Posterior vena cava (tissue), 2 donors: ENCODE measurements around the gene FOXJ1. TPM values are rescaled to one million over a fixed set of nuclear protein-coding genes. Genes with fewer than 3 reads are reported as not detected.

Experiments used
- DNase-seq: peaks from one replicate; pipeline ENCODE4 v3.0.0-alpha.2; 2020; ENCODE audit warnings: low spot score
- intact Hi-C, 2 donors: fragments of 100-400 bp; cut with DNase I; formaldehyde crosslinking; loops; one replicate each; pipeline versions ENCODE4 v1.14.1 to v1.14.2; 2022 to 2023
- total RNA-seq, 2 donors: library from RNA; stranded (reverse); fragmentation: NEBNext Ultra II Directional; extraction: Animal tissue kit (Norgen Biotek cat#: 25700); gene quantifications; one replicate each; pipeline ENCODE4 v1.2.1, GENCODE V29; 2021
- donor health status: DM: yes; HTN: yes; CAD: no.
- donor health status: DM: yes; HTN: yes; CAD: no.

The FOXJ1 gene
- total RNA-seq, 2 donors from 2014 or later, result not detected

DNA sequence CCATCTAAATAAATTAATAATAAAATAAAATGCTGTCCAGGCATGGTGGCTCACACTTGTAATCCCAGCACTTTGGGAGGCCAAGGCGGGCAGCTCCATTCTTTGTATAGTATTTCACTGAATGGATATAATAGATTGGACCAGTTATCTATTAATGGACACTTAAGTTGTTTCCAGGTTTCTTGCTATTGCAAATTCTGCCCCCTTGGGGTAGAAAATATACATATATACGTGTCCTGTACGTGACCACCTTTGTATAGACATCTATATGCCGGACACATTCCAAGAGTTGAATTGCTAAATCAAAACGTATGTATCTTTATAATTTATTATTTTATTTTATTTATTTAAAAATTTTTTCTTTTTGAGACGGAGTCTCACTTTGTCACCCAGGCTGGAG is 33.5 kb downstream of the FOXJ1 start:
- no peak for DNase-seq
- intact Hi-C loops, result no loop called here

DNA sequence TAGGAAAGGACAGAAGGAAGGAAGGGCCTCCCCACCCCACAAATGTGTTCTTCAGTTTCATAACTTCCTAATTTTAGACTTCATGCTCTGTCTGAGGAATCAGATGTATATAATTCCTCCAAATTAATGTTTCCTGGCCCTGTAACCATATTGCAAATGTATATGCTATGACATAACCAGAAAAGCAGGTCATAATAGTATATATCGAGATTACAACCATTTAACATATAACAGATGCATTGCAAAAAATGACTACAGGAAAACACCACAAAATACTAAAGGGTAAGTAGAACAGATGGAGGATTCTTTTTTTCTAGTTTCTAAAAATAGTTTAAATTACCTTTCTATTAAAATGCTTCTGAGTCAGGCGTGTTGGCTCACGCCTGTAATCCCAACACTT is 34.3 kb downstream of the FOXJ1 start:
- DNase-seq, result no peak
- intact Hi-C loops, result no loop called here

DNA sequence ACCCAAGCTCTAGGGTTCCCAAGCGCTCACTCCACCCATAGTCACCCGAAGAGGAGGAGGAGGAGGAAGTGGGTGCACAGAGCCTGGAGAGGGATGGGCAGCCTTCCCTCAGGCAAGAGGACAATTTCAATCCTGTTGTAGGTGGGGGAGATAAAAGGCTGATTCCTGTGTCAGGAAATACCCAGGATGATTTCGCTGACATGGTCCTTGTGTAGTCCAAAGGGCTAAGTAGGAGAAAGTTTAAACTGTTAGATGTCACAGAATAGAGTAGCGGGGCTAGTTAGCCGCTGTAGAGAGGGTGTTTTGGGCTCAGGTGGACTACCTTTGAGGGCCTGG is 36.2 kb downstream of the FOXJ1 start:
- no peak for DNase-seq
- intact Hi-C loops, result no loop called here

DNA sequence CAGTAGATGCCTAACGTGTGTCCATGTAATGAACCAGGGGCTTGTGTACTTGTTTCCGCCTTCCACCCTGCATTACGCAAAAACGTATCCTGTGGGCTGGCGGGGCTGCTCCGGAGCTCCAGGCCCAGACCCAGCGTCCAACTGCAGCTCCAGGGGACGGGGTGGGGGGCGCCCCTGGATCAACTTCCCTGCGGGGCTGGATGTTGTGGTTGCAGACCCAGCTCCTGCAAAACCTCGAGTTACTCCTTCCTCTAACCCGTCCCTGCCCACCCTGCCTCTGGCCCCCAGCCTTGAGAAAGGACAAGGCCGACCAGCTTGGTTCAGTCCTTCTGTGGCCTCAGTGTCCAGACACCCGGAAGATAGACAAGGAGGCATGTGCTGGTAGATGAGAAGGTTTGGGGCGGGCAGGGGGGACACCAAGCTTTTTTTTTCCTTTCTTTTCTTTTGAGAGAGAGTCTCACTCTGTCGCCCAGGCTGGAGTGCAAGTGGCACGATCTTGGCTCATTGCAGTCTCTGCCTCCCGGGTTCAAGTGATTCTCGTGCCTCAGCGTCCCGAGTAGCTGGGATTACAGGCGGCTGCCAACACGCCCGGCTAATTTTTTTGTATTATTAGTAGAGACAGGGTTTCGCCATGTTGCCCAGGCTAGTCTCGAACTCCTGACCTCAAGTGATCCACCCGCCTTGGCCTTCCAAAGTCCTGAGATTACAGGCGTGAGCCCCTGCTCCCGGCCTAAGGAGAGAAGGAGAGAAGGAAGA is 36.7 kb downstream of the FOXJ1 start:
- intact Hi-C loops, result no loop called here
- DNase-seq, result peak; percentile 51

DNA sequence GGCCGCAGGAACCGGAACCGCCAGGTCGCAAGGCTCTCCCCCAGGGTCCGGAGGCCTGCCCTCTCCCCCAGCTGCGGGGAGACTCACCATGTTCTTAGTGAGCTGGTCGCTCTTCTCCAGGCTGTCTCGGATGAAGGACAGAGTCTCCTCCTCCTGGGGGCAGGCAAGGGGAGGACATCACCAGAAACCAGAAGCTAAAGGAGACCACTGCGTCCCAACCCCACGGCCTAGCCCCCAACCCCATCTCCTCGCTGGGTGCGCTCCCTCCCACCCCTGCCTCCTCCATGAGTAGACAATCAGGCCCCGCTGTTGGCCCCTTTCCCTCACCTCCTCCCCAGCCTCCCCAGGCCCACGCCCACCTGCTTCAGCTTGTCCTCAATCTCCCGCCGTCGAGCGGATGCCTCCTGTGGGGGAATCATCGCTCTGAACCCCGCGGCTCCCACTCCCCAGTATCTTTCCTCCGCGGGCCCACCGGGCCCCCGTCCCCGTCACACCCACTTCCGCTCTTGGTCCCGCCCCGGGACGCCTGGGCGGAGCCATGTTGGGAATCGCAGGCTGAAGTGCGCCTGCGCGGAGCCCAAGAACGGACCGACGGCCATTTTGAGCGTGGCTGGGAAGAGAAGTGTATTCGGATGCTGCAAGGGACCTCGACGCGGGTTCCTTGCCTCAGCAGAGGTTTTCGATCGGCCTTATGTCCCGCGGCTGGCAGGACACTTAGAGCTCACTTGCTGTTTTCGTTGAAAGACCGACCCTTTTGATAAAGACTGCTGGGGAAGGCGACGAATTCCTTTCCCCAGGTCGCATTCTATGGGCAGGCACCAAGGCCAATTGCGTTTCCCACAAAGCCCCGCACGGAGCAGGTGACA is 37.5 kb downstream of the FOXJ1 start, which contains the start of gene EXOC7:
TSS of gene EXOC7 (minus strand) at position 514 of the 866 bp plus-strand sequence. CDS start at position 419, 95 bp downstream.
- peak; percentile 97 for DNase-seq
- intact Hi-C loops, result no loop called here

DNA sequence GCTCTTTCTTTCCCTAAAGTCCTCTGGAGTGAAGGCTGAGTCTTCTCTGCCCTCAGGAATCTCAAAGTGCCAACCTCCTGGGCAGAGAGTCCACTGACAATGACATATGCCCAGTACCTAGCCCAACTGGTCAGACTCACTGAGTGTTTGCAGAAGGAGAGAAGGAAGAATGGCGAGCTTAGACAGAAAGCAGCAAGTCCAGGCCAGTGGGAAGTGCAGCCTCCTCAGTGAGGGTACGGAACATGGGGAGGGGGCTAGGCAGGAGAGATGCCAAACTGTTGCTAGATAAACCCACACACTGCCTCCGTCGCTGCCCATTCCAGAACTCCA is 38.1 kb downstream of the FOXJ1 start:
- intact Hi-C loops, result no loop called here

DNA sequence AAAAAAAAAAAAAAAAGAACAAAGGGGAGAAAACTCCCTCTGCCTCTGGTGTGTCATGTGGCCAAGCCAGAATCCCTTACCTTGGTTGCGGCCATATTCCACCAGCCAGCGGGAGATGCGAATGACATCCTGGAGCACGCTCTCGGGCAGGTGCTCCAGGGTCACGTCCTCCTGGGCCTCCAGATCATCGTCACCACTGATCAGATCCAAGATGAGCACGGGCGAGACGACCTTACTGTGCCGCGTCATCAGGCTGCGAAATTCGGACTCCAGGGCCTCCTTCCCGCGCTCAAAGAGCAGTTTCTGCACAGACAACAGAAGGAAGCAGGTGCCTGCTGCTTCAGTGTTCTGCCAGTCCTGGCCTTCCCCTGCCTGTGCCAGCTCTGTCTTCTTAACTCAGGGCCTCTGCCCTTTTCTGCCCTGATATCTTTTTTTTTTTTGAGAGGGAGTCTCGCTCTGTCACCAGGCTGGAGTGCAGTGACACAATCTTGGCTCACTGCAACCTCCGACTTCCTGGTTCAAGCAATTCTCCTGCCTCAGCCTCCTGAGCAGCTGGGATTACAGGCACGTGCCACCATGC is 43.2 kb downstream of the FOXJ1 start:
- intact Hi-C loops, result no loop called here
- no peak for DNase-seq

More for the DNA sequence above, 38.1 kb downstream of the FOXJ1 start:
- DNase-seq, result no peak

DNA sequence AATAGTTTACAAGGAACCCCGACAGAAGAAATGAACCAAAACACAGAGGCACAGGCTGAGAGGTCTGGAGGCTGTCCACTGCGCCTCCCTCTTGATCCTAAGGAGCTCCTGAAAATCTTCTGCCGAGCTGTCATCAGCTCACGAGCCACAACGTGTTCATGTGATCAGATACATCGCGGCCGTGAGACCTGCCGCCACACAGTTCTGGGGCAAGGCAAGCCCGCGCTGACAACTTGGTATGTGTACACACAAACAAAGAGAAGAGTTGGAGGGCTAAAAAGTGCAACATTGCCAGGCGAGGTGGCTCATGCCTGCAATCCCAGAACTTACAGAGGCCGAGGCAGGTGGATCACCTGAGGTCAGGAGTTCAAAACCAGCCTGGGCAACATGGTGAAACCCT is 45.1 kb downstream of the FOXJ1 start:
- DNase-seq, result no peak
- intact Hi-C loops, result no loop called here

DNA sequence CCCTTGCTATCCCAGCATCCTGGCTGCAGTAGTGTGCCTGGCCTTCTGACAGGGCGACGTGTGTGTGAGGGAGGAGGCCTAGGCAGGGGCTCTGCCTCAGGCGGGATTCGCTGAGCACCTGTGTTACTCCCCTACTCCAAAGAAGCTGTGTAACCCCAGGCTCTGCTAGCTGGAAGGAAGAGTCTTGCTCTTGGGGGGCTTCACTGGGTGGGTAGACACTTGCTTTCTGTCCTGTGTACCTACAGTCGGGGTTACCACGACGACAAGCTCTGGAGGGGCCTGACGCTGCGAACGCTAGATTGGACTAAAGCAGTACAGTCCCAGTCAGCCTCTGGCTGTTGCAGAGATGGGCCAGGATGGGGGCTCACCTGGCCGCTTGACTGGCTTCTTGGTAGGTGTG is 47.0 kb downstream of the FOXJ1 start:
- intact Hi-C loops, result no loop called here
- DNase-seq, result no peak

DNA sequence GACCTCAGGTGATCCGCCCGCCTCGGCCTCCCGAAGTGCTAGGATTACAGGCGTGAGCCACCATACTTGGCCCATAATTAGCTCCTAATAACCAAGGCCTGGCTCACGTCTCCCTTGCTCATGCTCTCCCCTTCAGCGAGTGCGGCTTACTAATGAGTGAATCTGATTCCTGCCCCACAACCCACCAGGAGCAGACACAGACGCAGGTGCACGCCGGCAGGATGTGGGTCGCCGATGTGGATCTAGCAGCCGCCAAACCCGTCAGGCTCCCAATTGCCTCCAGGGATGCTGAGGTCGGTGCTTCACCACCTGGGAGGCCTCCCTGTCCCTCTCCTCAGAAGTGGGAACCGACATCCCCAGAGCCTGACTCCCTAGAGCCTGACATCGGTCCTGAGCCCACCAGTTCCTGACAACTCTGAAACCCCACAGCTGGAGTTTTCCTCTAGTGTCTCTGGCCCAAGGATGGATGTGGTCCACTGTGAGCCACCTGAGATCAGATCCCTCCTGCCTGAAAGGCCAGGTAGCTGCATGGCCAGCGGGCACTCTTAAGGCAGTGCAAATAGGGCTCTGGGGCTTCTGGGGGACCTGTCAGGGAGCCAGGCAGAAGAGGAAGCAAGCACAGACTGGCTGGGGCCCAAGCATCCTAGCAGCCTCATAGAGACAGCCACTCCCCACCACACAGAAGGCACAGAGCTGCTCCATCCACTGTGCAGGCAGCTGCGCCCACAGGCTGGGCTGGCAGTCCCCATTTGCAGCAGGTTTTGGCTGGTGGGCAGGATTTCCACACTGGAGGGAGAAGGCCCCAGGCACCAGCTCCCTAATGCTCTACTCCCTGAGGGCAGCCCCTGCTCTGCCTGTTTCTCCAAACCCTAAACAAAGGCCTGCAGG is 48.3 kb downstream of the FOXJ1 start:
- intact Hi-C loops, result no loop called here
- DNase-seq, result peak; percentile 76

DNA sequence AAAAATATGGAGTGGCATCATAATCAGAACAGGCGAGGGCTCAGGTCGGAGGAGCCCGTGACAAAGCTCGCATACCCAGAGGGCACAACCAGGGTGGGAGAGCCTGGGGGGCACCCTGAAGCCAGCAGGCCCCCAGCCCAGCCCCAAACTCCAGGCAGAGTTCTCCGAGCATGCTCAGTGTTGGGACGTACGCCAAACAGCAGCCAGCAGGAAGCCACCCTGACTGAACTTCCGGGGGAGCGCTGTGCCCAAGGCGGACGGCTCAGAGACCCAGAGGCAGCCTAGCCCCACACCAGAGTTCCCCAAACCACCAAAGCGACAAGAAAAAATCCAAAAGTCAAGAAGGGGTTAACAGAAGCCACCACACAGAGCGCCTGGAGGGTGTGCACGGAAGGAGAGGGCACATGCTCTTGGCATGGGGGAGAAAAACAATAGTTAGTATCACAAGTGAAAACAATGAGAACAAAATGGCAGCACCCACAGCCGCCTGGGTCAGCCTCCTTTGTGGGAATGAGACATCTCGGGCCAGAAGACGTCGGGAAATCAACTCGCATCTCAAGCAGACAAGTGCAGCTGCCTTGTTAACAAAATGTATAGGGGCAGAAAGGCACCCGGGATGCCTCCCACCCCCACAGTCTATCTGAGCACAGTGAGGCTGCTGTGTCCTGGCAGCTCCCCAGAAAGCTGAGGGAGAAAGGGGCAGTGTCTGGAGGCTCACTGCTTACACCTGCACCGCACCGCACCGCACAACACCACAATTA is 49.3 kb downstream of the FOXJ1 start:
- peak; percentile 69 for DNase-seq
- intact Hi-C loops, result no loop called here

DNA sequence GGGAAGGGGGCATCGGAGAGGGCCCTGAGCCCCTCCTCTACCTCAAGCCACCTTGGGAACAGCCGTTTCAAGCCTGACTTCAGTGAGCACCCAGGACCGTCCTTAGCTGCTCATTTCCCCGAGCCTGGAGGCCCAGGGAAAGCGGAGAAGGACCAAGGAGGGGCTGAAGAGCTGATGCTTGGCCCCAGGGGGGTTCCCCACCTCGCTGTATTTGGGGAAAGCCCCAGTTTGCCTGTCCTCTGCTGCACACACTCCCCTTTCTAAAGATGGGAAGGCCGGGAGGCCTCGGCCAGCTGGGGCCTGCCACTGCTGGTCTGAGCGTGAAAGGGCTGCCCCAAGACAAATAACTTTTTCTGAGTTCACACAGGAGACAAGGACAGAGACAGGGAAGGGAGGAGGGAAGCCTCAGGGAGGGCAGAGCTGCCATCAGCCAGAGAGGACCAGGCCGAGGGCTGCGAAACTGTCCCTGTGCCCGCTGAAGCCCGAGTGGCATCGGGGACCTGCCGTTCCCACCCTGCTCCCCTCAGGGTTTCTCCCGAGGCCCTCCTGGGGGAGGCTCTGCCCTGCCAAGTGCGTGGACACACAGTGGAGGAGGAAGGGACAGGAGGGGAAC is 50.4 kb downstream of the FOXJ1 start:
- DNase-seq, result peak; percentile 78
- intact Hi-C loops, result no loop called here

DNA sequence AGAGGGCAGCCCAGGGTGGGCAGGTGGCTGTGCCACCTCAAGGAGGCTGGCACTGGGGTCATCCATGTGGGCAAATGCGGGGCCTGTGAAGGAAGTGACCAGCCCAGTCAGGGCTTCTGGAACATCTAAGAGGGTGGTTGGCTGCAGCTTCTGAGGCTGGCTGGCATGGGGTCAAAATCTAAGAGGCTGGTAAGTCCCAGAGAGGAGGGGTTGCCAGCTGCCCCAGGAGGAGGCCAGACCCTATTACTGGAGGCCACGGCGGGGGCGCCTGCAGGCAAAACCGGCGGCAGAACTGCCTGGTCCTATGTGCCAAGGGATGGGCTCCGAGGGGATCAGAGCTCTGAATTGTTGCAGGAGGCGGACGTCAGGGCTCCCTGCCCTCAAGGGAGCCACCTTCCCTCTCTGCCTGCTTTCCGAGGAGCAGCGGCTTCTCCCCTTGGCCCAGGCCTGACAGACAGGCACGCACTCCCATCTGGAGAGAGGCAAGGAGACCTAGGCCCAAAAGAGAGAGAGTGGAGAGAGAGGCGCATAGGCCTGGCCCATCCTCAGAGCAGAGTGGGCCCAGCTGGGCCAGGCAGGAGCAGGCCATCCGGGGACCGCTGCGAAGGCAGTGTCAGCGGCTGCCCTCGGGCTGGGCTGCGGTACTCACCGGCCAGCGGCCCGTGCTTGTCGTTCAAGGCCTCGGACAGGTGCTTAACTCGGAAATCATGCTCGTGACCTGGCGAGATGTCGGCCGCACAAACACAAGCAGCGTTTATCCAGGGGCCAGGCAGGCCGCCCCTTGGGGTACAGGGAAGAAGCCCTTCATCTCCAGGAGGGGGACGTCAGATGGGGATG is 51.1 kb downstream of the FOXJ1 start:
- intact Hi-C loops, result no loop called here
- DNase-seq, result peak; percentile 57

DNA sequence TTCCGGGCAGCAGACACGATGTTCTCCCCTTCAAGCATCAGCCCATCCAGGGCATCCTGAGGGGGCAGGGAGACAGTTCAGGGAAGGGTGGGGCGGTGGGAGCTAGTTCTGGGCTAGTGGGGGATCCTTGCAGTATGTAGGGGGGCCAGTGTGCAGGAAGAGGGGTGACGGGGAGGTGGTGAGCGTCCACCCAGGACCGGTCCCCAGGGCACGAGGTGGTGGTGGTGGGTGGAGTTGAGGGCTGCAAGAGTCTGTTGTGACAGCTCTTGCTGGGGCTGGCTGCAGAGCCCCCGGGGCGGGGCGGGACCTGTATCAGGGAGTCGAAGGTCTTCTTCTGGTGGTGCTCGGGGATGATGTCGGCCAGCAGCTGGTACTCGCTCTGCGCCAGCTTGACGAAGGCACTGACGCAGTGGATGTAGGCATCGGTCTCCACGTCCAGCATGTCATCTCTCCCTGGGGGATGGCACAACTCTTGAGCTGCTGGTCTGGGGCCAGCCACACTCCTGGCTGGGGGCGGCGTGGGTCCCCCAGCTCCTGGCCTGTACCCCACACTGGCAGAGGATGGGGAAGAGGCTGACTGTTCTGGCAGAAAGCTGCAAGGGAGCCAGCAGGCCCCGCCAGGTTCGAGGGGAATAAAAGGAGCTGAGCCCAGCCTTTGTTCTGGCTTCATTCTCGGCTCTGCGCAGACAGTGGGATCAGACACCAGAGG is 52.0 kb downstream of the FOXJ1 start:
- intact Hi-C loops, result no loop called here
- DNase-seq, result no peak

DNA sequence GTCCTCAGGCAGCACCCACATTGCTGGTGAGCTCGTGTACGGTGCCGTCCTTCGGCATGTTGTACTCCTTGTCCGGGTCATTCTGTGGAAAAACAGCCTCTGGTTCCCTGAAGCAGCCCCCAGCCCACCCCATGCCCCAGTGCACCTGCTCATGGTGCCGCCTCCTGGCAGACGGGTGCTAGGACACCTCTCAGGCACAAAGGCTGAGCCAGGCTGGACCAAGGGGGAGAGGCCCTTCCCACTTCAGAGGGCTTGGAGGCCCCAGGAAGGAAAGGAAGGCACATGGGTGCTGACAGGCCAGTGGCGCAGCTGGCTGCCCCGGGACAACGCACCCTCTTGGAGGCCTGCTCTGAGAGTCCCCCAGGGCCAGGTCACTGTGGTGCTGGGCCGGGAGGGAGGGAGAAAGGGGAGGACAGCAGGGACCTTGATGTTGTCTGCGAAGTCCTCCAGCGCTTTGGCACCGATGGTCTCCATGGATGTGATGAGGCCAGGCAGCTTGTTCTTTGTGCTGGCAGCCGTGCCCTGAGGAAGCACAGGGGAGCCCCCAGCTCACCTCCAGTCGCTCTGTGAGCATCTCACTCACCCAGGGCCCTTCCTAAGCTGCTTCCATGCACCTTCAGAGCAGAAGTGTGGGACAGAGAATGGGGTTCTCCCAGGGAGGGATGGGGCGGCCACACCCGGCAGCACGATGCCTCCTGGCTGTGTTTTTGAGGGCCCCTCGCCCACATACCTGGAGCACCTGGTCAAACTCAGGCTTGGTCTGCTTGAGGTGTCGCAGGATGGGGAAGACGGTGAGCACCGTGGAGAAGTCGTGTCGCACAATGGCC is 52.8 kb downstream of the FOXJ1 start:
- intact Hi-C loops, result no loop called here
- peak; percentile 46 for DNase-seq

DNA sequence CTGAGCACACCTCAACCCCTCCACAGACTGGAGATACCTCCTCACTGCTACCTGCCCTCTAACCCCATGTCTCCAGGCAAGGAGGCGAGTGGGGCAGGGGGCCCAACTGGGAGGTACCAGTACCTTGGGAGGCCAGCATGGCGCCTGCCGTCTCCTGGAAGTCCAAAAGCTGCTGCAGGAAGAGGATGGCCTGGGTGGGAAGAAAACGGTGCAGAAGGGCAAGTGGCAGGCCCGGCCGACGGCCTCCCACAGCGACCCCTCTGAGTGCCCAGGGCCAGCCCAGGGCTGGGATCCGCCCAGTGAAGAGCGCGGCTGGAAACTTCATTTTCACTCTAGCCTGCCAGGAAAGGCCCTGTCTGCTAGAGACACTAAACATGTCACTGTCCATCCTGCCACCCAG is 53.5 kb downstream of the FOXJ1 start:
- peak; percentile 70 for DNase-seq

More for the DNA sequence above, 53.5 kb downstream of the FOXJ1 start:
- intact Hi-C loops, result no loop called here
